Left kidney (tissue), 2 donors: ENCODE data around the gene KRTAP9-9. TPM values are rescaled to one million over a fixed set of nuclear protein-coding genes. Genes with fewer than 3 reads are reported as not detected.
"Not testable (repeated sequence)": the region's sequence is repeated elsewhere in the genome, so short reads cannot be mapped to it uniquely, and the experiment has no call there.

Source experiments
- DNase-seq: peaks from one replicate; pipeline ENCODE4 v3.0.0-alpha.2; 2013
- polyA plus RNA-seq: library from polyadenylated mRNA; unstranded; fragments of 120-200 nt; gene quantifications from one replicate; pipeline ENCODE4 v1.2.1, GENCODE V29; 2013; ENCODE audit not compliant: insufficient read length

Gene KRTAP9-9
- polyA plus RNA-seq, 1 donor: not detected

GRCh38 chr17:41265078-41265477 lies 9.9 kb downstream of the KRTAP9-9 start, which contains the start of gene KRTAP9-6:
TSS of gene KRTAP9-6 (plus strand) at chr17:41265378. CDS start at chr17:41265378, 0 bp downstream.
- no peak for DNase-seq

GRCh38 chr17:41267711-41268110 lies 12.5 kb downstream of the KRTAP9-9 start:
- DNase-seq: no peak

GRCh38 chr17:41271323-41271722 lies 16.1 kb downstream of the KRTAP9-9 start:
- not testable (repeated sequence) for DNase-seq

- DNase-seq: no peak
These were observed 16.7 kb downstream of the KRTAP9-9 start for GRCh38 chr17:41271858-41272257.

- not testable (repeated sequence) for DNase-seq
These were observed 20.5 kb downstream of the KRTAP9-9 start, which contains the start of gene KRTAP9-7 for GRCh38 chr17:41275648-41276190. TSS of gene KRTAP9-7 (plus strand) at chr17:41275698. CDS start at chr17:41275698, 0 bp downstream.

- no peak for DNase-seq
These were observed 23.2 kb downstream of the KRTAP9-9 start for GRCh38 chr17:41278176-41278955.

- DNase-seq: no peak
These were observed 28.9 kb downstream of the KRTAP9-9 start for GRCh38 chr17:41284043-41284442.

- DNase-seq: no peak
These were observed 29.4 kb downstream of the KRTAP9-9 start for GRCh38 chr17:41284546-41284945.

- no peak for DNase-seq
These were observed 31.9 kb downstream of the KRTAP9-9 start for GRCh38 chr17:41287050-41287449.

GRCh38 chr17:41294016-41294415 lies 38.8 kb downstream of the KRTAP9-9 start:
- DNase-seq: no peak

- DNase-seq: no peak
These were observed 41.7 kb downstream of the KRTAP9-9 start for GRCh38 chr17:41296846-41297245.

- DNase-seq: no peak
These were observed 43.4 kb downstream of the KRTAP9-9 start for GRCh38 chr17:41298458-41299135.

GRCh38 chr17:41301204-41301790 lies 46.1 kb downstream of the KRTAP9-9 start:
- DNase-seq: no peak

GRCh38 chr17:41301916-41302901 lies 47.0 kb downstream of the KRTAP9-9 start, which contains the start of gene KRTAP29-1:
TSS of gene KRTAP29-1 (minus strand) at chr17:41302851. CDS start at chr17:41302851, 0 bp downstream.
- no peak for DNase-seq

- no peak for DNase-seq
These were observed 47.8 kb downstream of the KRTAP9-9 start for GRCh38 chr17:41302981-41303380.

GRCh38 chr17:41304091-41304490 lies 48.9 kb downstream of the KRTAP9-9 start:
- DNase-seq: no peak

Other genes starting within 250 kb of the KRTAP9-9 start
- not detected for gene KRTAP3-1, start 246.3 kb upstream of the KRTAP9-9 start, polyA plus RNA-seq
- not detected for gene KRTAP1-5, start 228.2 kb upstream of the KRTAP9-9 start, polyA plus RNA-seq
- gene KRTAP1-4, start 225.2 kb upstream of the KRTAP9-9 start, polyA plus RNA-seq: not detected
- gene KRTAP1-3, start 220.5 kb upstream of the KRTAP9-9 start, polyA plus RNA-seq: not detected
- not detected for gene KRTAP1-1, start 213.9 kb upstream of the KRTAP9-9 start, polyA plus RNA-seq
- gene KRTAP2-1, start 208.1 kb upstream of the KRTAP9-9 start, polyA plus RNA-seq: not detected
- gene KRTAP2-2, start 200.2 kb upstream of the KRTAP9-9 start, polyA plus RNA-seq: not detected
- gene KRTAP2-3, start 195.3 kb upstream of the KRTAP9-9 start, polyA plus RNA-seq: not detected
- not detected for gene KRTAP2-4, start 189.5 kb upstream of the KRTAP9-9 start, polyA plus RNA-seq
- gene KRTAP4-7, start 171.2 kb upstream of the KRTAP9-9 start, polyA plus RNA-seq: not detected
- gene KRTAP4-8, start 157.2 kb upstream of the KRTAP9-9 start, polyA plus RNA-seq: not detected
- gene KRTAP4-16, start 153.2 kb upstream of the KRTAP9-9 start, polyA plus RNA-seq: not detected
- gene KRTAP4-9, start 150.0 kb upstream of the KRTAP9-9 start, polyA plus RNA-seq: not detected
- not detected for gene KRTAP4-11, start 137.0 kb upstream of the KRTAP9-9 start, polyA plus RNA-seq
- gene KRTAP4-12, start 131.2 kb upstream of the KRTAP9-9 start, polyA plus RNA-seq: not detected
- not detected for gene KRTAP4-6, start 114.8 kb upstream of the KRTAP9-9 start, polyA plus RNA-seq
- gene KRTAP4-5, start 105.6 kb upstream of the KRTAP9-9 start, polyA plus RNA-seq: not detected
- gene KRTAP4-4, start 94.6 kb upstream of the KRTAP9-9 start, polyA plus RNA-seq: not detected
- not detected for gene KRTAP4-3, start 87.2 kb upstream of the KRTAP9-9 start, polyA plus RNA-seq
- gene KRTAP4-2, start 77.2 kb upstream of the KRTAP9-9 start, polyA plus RNA-seq: not detected
- gene KRTAP4-1, start 70.5 kb upstream of the KRTAP9-9 start, polyA plus RNA-seq: not detected
- not detected for gene KRTAP9-1, start 65.5 kb upstream of the KRTAP9-9 start, polyA plus RNA-seq
- not detected for gene KRTAP9-2, start 28.7 kb upstream of the KRTAP9-9 start, polyA plus RNA-seq
- not detected for gene KRTAP9-3, start 22.9 kb upstream of the KRTAP9-9 start, polyA plus RNA-seq
- gene KRTAP9-8, start 17.4 kb upstream of the KRTAP9-9 start, polyA plus RNA-seq: not detected
- not detected for gene KRTAP9-4, start 5.7 kb upstream of the KRTAP9-9 start, polyA plus RNA-seq
- gene KRTAP9-6, start 10.0 kb downstream of the KRTAP9-9 start, polyA plus RNA-seq: 0.42 TPM
- not detected for gene KRTAP9-7, start 20.3 kb downstream of the KRTAP9-9 start, polyA plus RNA-seq
- not detected for gene KRTAP29-1, start 47.5 kb downstream of the KRTAP9-9 start, polyA plus RNA-seq
- not detected for gene KRTAP16-1, start 53.9 kb downstream of the KRTAP9-9 start, polyA plus RNA-seq
- not detected for gene KRTAP17-1, start 60.3 kb downstream of the KRTAP9-9 start, polyA plus RNA-seq
- not detected for gene KRT33A, start 95.4 kb downstream of the KRTAP9-9 start, polyA plus RNA-seq
- gene KRT33B, start 114.4 kb downstream of the KRTAP9-9 start, polyA plus RNA-seq: not detected
- not detected for gene KRT34, start 126.9 kb downstream of the KRTAP9-9 start, polyA plus RNA-seq
- gene KRT31, start 142.2 kb downstream of the KRTAP9-9 start, polyA plus RNA-seq: not detected
- gene KRT37, start 169.2 kb downstream of the KRTAP9-9 start, polyA plus RNA-seq: not detected
- not detected for gene KRT38, start 185.6 kb downstream of the KRTAP9-9 start, polyA plus RNA-seq
- gene KRT32, start 212.0 kb downstream of the KRTAP9-9 start, polyA plus RNA-seq: not detected
- gene KRT35, start 225.8 kb downstream of the KRTAP9-9 start, polyA plus RNA-seq: not detected
- gene KRT36, start 234.5 kb downstream of the KRTAP9-9 start, polyA plus RNA-seq: not detected